Neural progenitor cell (in vitro differentiated cells): ENCODE data around the gene GDF15. TPM values are rescaled to one million over a fixed set of nuclear protein-coding genes. Genes with fewer than 3 reads are reported as not detected.

Experiments used
- DNase-seq: peaks from one replicate; pipeline ENCODE4 v3.0.0-alpha.2; 2016; ENCODE audit warnings: low spot score
- H2AFZ ChIP-seq: fragments of 200-600 bp; sonication (generic); replicated peaks from 2 replicates; pipeline ENCODE4 v1.6.1; 2016; ENCODE audit warnings: antibody characterized with exemption
- H3F3A ChIP-seq: fragments of 200-600 bp; sonication (generic); 2 replicates; pipeline ENCODE4 v1.6.1; 2016; ENCODE audit warnings: antibody characterized with exemption, low read depth
- H3K27ac ChIP-seq: fragments of 200-600 bp; sonication (generic); 2 replicates; pipeline ENCODE4 v1.5.1; 2016; ENCODE audit warnings: mild to moderate bottlenecking
- H3K27me3 ChIP-seq: fragments of 200-600 bp; sonication (generic); 2 replicates; pipeline ENCODE4 v1.6.1; 2016; ENCODE audit warnings: mild to moderate bottlenecking, moderate library complexity
- H3K36me3 ChIP-seq: fragments of 200-600 bp; sonication (generic); 2 replicates; pipeline ENCODE4 v1.5.1; 2016
- H3K4me1 ChIP-seq: fragments of 200-600 bp; sonication (generic); 2 replicates; pipeline ENCODE4 v1.6.1; 2016; ENCODE audit warnings: mixed run types
- H3K4me2 ChIP-seq: fragments of 200-600 bp; sonication (generic); 2 replicates; pipeline ENCODE4 v1.6.1; 2016
- H3K4me3 ChIP-seq: fragments of 200-600 bp; sonication (generic); 2 replicates; pipeline ENCODE4 v1.5.1; 2016
- H3K79me2 ChIP-seq: fragments of 200-600 bp; sonication (generic); 2 replicates; pipeline ENCODE4 v1.6.1; 2016; ENCODE audit warnings: low read depth
- H3K9ac ChIP-seq: fragments of 200-600 bp; sonication (generic); 2 replicates; pipeline ENCODE4 v1.6.1; 2016
- H3K9me3 ChIP-seq: fragments of 200-600 bp; sonication (generic); 2 replicates; pipeline ENCODE4 v1.5.1; 2016; ENCODE audit warnings: low read depth
- H4K20me1 ChIP-seq: fragments of 200-600 bp; sonication (generic); 2 replicates; pipeline ENCODE4 v1.6.1; 2016; ENCODE audit warnings: low read depth
- H3K27ac Mint-ChIP-seq: 3 replicates; pipeline ENCODE4 v1.8.0; 2021; ENCODE audit warnings: mixed read lengths
- H3K27me3 Mint-ChIP-seq: 2 replicates; pipeline ENCODE4 v1.8.0; 2022; ENCODE audit warnings: low read depth, mild to moderate bottlenecking, inconsistent platforms, moderate library complexity, mixed read lengths; ENCODE audit not compliant: insufficient read depth
- H3K36me3 Mint-ChIP-seq: 3 replicates; pipeline ENCODE4 v1.8.0; 2021; ENCODE audit warnings: mixed read lengths
- H3K4me1 Mint-ChIP-seq: 3 replicates; pipeline ENCODE4 v1.8.0; 2021; ENCODE audit warnings: mixed read lengths
- H3K4me3 Mint-ChIP-seq: 3 replicates; pipeline ENCODE4 v1.8.0; 2021; ENCODE audit warnings: mild to moderate bottlenecking, moderate library complexity, mixed read lengths
- H3K9me3 Mint-ChIP-seq: 3 replicates; pipeline ENCODE4 v1.8.0; 2020; ENCODE audit warnings: mixed read lengths
- CTCF ChIP-seq: fragments of 200-600 bp; sonication (generic); IDR thresholded peaks from 2 replicates; pipeline ENCODE4 v1.5.1; 2017; ENCODE audit warnings: antibody characterized with exemption, mild to moderate bottlenecking
- EZH2 ChIP-seq: fragments of 200-600 bp; sonication (generic); IDR thresholded peaks from 2 replicates; pipeline ENCODE4 v1.6.1; 2017; ENCODE audit warnings: antibody characterized with exemption, mild to moderate bottlenecking, moderate library complexity
- EZH2phosphoT487 ChIP-seq: fragments of 200-600 bp; sonication (generic); IDR thresholded peaks from 2 replicates; pipeline ENCODE4 v1.6.1; 2017; ENCODE audit warnings: antibody characterized with exemption
- total RNA-seq: library from RNA; depleted of rRNA; stranded (reverse); fragments of >200 nt; gene quantifications from 2 replicates; pipeline ENCODE4 v1.2.3, GENCODE V29; 2015; ENCODE audit warnings: low replicate concordance

GDF15 gene
- 0.19 and 2.5 TPM in 2 replicates for total RNA-seq

GRCh38 chr19:18385675-18386542 lies at the start of gene GDF15:
TSS of gene GDF15 (plus strand) at chr19:18386158. CDS start at chr19:18386190, 32 bp downstream.
- H2AFZ ChIP-seq, result peak within 1 kb of the TSS; percentile 51
- H3K9ac ChIP-seq, result no peak within 1 kb of the TSS
- H3K79me2 ChIP-seq, result no peaks in the 10 kb centered on the region
- peak; percentile 73 for DNase-seq
- H3K27ac ChIP-seq, result no peak within 1 kb of the TSS
- H3K4me1 ChIP-seq, result no peaks in the 10 kb centered on the region
- H3K36me3 Mint-ChIP-seq, result no peaks in the 10 kb centered on the region
- no peaks in the 10 kb centered on the region for H3K9me3 Mint-ChIP-seq
- H3F3A ChIP-seq, result peaks cover 11% of the 10 kb centered on the region
- no peak for TF ChIP-seq EZH2phosphoT487
- TF ChIP-seq EZH2, result no peak
- TF ChIP-seq CTCF, result peak; percentile 67
- H3K27ac Mint-ChIP-seq, result no peak within 1 kb of the TSS
- no peaks in the 10 kb centered on the region for H3K36me3 ChIP-seq
- peaks cover 41% of the 10 kb centered on the region for H3K27me3 ChIP-seq
- no peaks in the 10 kb centered on the region for H4K20me1 ChIP-seq
- H3K27me3 Mint-ChIP-seq, result peaks cover 28% of the 10 kb centered on the region
- H3K4me1 Mint-ChIP-seq, result peaks cover 9% of the 10 kb centered on the region
- H3K9me3 ChIP-seq, result no peaks in the 10 kb centered on the region
- no peak within 1 kb of the TSS for H3K4me3 ChIP-seq
- H3K4me2 ChIP-seq, result no peak within 1 kb of the TSS
- no peak within 1 kb of the TSS for H3K4me3 Mint-ChIP-seq

- Histone ChIP-seq H3K9ac (no peak overlapping the region), H3K27ac (no peak overlapping the region), H3K9me3 (no peaks in the 10 kb centered on the region), H3K27me3 (peaks cover 11% of the 10 kb centered on the region), H3K4me3 (no peak overlapping the region), H2AFZ (no peak overlapping the region), H4K20me1 (peaks cover 4% of the 10 kb centered on the region), H3K4me2 (no peak overlapping the region), H3K4me1 (peaks cover 5% of the 10 kb centered on the region), H3K79me2 (no peaks in the 10 kb centered on the region), H3F3A (peaks cover 34% of the 10 kb centered on the region), H3K36me3 (no peaks in the 10 kb centered on the region)
- peak overlapping the region; percentile 83 for H3K27ac Mint-ChIP-seq
- no peaks in the 10 kb centered on the region for H3K36me3 Mint-ChIP-seq
- peak overlapping the region; percentile 70 for H3K4me3 Mint-ChIP-seq
- H3K4me1 Mint-ChIP-seq, result peaks cover 21% of the 10 kb centered on the region
- DNase-seq, result no peak
- no peak for TF ChIP-seq EZH2
- TF ChIP-seq EZH2phosphoT487, result no peak
- no peak for TF ChIP-seq CTCF
- peaks cover 19% of the 10 kb centered on the region for H3K27me3 Mint-ChIP-seq
- no peaks in the 10 kb centered on the region for H3K9me3 Mint-ChIP-seq
These were observed 47.4 kb upstream of the GDF15 start for GRCh38 chr19:18338541-18338940.

- Histone ChIP-seq H3K27ac (no peak overlapping the region), H3K9ac (no peak overlapping the region), H3F3A (peaks cover 45% of the 10 kb centered on the region), H3K36me3 (no peaks in the 10 kb centered on the region), H3K79me2 (no peaks in the 10 kb centered on the region), H3K9me3 (no peaks in the 10 kb centered on the region), H3K4me1 (peaks cover 15% of the 10 kb centered on the region), H3K27me3 (peaks cover 19% of the 10 kb centered on the region), H4K20me1 (peaks cover 13% of the 10 kb centered on the region), H2AFZ (no peak overlapping the region), H3K4me2 (peak overlapping the region; percentile 97), H3K4me3 (no peak overlapping the region)
- Mint-ChIP-seq H3K36me3 (no peaks in the 10 kb centered on the region), H3K9me3 (no peaks in the 10 kb centered on the region), H3K27me3 (peaks cover 19% of the 10 kb centered on the region), H3K4me1 (peaks cover 32% of the 10 kb centered on the region), H3K4me3 (peak overlapping the region; percentile 84), H3K27ac (no peak overlapping the region)
- TF ChIP-seq EZH2 (no peak), CTCF (peak; percentile 23), EZH2phosphoT487 (no peak)
- DNase-seq, result peak; percentile 29
These were observed 46.2 kb upstream of the GDF15 start for GRCh38 chr19:18339723-18340122.
